ENCODE data around the gene PDZD8.

GRCh38 chr10:117239051-117239450, 136.2 kb downstream of the PDZD8 start:
- TF ChIP-seq CTCF (IDR thresholded peaks at IDR 0.05 in 4 of 5, conservative IDR thresholded peaks at IDR 0.05 in 1 of 5) (no peak), POLR2A (IDR thresholded peaks at IDR 0.05) (no peak)
